K562 (cell line): ENCODE measurements around the gene CABP4. TPM values are rescaled to one million over a fixed set of nuclear protein-coding genes. Genes with fewer than 3 reads are reported as not detected.

Source experiments
- AFF1 ChIP-seq, 2 experiments: fragments of 450-650 bp; IDR thresholded peaks; 2 replicates each; pipeline ENCODE4 v1.6.1; 2018; ENCODE audit warnings: mild to moderate bottlenecking in 2 of 2, low read depth in 1 of 2; ENCODE audit not compliant: partially characterized antibody in 2 of 2
- ATF4 ChIP-seq: fragments of 450-650 bp; formaldehyde crosslinking; IDR thresholded peaks from 2 replicates; pipeline ENCODE4 v1.4.0; 2022; ENCODE audit warnings: mild to moderate bottlenecking, moderate library complexity
- BHLHE40 ChIP-seq: IDR thresholded peaks from 2 replicates; pipeline ENCODE4 v1.6.1; 2011; ENCODE audit warnings: low read length, improper control_type of control experiment
- BRF2 ChIP-seq: IDR thresholded peaks from 3 replicates; pipeline ENCODE4 v1.6.1; 2011; ENCODE audit warnings: borderline replicate concordance, mild to moderate bottlenecking; ENCODE audit not compliant: insufficient read length, insufficient read depth
- C11orf30 ChIP-seq: fragments of 450-650 bp; IDR thresholded peaks from 2 replicates; pipeline ENCODE4 v1.6.1; 2016; ENCODE audit warnings: low read depth, mild to moderate bottlenecking
- CHD4 ChIP-seq: fragments of 200-600 bp; sonication (generic); IDR thresholded peaks from 3 replicates; pipeline ENCODE4 v1.6.1; 2012; ENCODE audit warnings: low read depth, mild to moderate bottlenecking, mixed read lengths, low read length, inconsistent platforms; ENCODE audit not compliant: insufficient read depth, insufficient replicate concordance, poor library complexity, severe bottlenecking
- DDX20 ChIP-seq: fragments of 450-650 bp; IDR thresholded peaks from 2 replicates; pipeline ENCODE4 v1.6.1; 2016; ENCODE audit warnings: missing genetic modification characterization, low read depth, mild to moderate bottlenecking, missing compliant biosample characterization, moderate library complexity
- GTF2E2 ChIP-seq: fragments of 200-800 bp; sonication (Bioruptor generic); IDR thresholded peaks from 2 replicates; pipeline ENCODE4 v1.6.1; 2016; ENCODE audit warnings: missing genetic modification characterization, missing compliant biosample characterization
- KLF10 ChIP-seq: fragments of 250-450 bp; sonication (Bioruptor Pico); IDR thresholded peaks from 2 replicates; pipeline ENCODE4 v1.6.1; 2021; ENCODE audit warnings: matching md5 sums
- MAFG ChIP-seq: fragments of 450-650 bp; conservative IDR thresholded peaks from 2 replicates; pipeline ENCODE4 v1.6.1; 2016; ENCODE audit warnings: missing genetic modification characterization, missing compliant biosample characterization
- MCM3 ChIP-seq: fragments of 450-650 bp; IDR thresholded peaks from 2 replicates; pipeline ENCODE4 v1.6.1; 2016
- MCM5 ChIP-seq: fragments of 450-650 bp; IDR thresholded peaks from 2 replicates; pipeline ENCODE4 v1.6.1; 2016; ENCODE audit warnings: low read depth
- MXI1 ChIP-seq: IDR thresholded peaks from 2 replicates; pipeline ENCODE4 v1.6.1; 2011; ENCODE audit warnings: low read depth, mild to moderate bottlenecking, improper control_type of control experiment, low read length
- NCOA6 ChIP-seq: fragments of 450-650 bp; IDR thresholded peaks from 2 replicates; pipeline ENCODE4 v1.6.1; 2017; ENCODE audit warnings: mild to moderate bottlenecking
- SAFB ChIP-seq: fragments of 200-400 bp; formaldehyde crosslinking; IDR thresholded peaks from 2 replicates; pipeline ENCODE4 v1.6.1; 2017; ENCODE audit warnings: low read depth, low read length, borderline replicate concordance
- STAT5B ChIP-seq: fragments of 250-450 bp; sonication (Bioruptor Pico); IDR thresholded peaks from 2 replicates; pipeline ENCODE4 v1.8.0; 2021; ENCODE audit warnings: mild to moderate bottlenecking, inconsistent platforms
- XRCC5 ChIP-seq: fragments of 200-400 bp; formaldehyde crosslinking; IDR thresholded peaks from 2 replicates; pipeline ENCODE4 v1.6.1; 2017; ENCODE audit warnings: low read depth, mild to moderate bottlenecking, low read length
- ZEB2 ChIP-seq: fragments of 450-650 bp; IDR thresholded peaks from 2 replicates; pipeline ENCODE4 v1.6.1; 2016
- ZHX1 ChIP-seq: fragments of 150-350 bp; conservative IDR thresholded peaks from 2 replicates; pipeline ENCODE4 v1.6.1; 2014; ENCODE audit warnings: low read length
- ZNF224 ChIP-seq: sonication (generic); formaldehyde crosslinking; IDR thresholded peaks from 2 replicates; pipeline ENCODE4 v1.8.0; 2022; ENCODE audit warnings: mild to moderate bottlenecking, missing genetic modification reagents
- ZNF668 ChIP-seq: fragments of 250-450 bp; sonication (Bioruptor Pico); IDR thresholded peaks from 2 replicates; pipeline ENCODE4 v1.8.0; 2022; ENCODE audit warnings: mild to moderate bottlenecking, inconsistent platforms
- polyA plus RNA-seq, 8 experiments: library from polyadenylated mRNA; depleted of rRNA in 4 of 8; stranded (reverse) in 5 of 8; unstranded in 3 of 8; fragments of >200 nt; fragmentation: Nextera tagmentation in 2 of 8; fragmentation: Illumina TruSeq in 1 of 8; extraction: Ambion mirVana in 2 of 8; extraction: Trizol in 1 of 8; gene quantifications; 2 replicates each; pipeline versions ENCODE4 v1.2.1 to v1.2.3, GENCODE V29; 2011 to 2014; ENCODE audit warnings: inconsistent platforms in 1 of 8, missing spikeins in 1 of 8
- total RNA-seq, 7 experiments: library from RNA; depleted of rRNA in 6 of 7; stranded (reverse); fragments of >200 nt in 6 of 7; fragmentation: Illumina TruSeq in 2 of 7; extraction: Trizol in 2 of 7; gene quantifications; 2 replicates each; pipeline versions ENCODE4 v1.2.1 to v1.2.3, GENCODE V29; 2011 to 2021; ENCODE audit warnings: low replicate concordance in 1 of 7

Gene CABP4
- total and polyA plus RNA-seq, 9 of the 15 experiments (the other 6 are each of a cell fraction or from before 2014, with no cell fraction given) = 0.11 TPM; not detected in 8

GRCh38 chr11:67420646-67421429, 34.3 kb upstream of the CABP4 start (continued):
- TF ChIP-seq BRF2 (no peak), ZNF668 (no peak), MCM5 (no peak), NCOA6 (no peak), BHLHE40 (no peak), ZHX1 (no peak), XRCC5 (no peak), ZNF224 (CRISPR knock-in tag) (no peak), ZEB2 (no peak), GTF2E2 (tag) (no peak), STAT5B (CRISPR knock-in tag) (no peak), KLF10 (CRISPR knock-in tag) (no peak), AFF1 (IDR thresholded peaks at IDR 0.05; ENCODE audit: low read depth in 1 of 2, partially characterized antibody in 2 of 2) (no peak), MXI1 (0 out of 2 replicates have a peak, but pooled peaks have one; percentile 49), ATF4 (CRISPR knock-in tag) (no peak), MCM3 (no peak), C11orf30 (no peak), DDX20 (no peak), MAFG (tag) (no peak), SAFB (no peak), CHD4 (no peak)
